ENCODE measurements around the gene FILIP1L. TPM values are rescaled to one million over a fixed set of nuclear protein-coding genes. Genes with fewer than 3 reads are reported as not detected.

FILIP1L gene
- total RNA-seq, 2 experiments from 2014 or later, result not detected

DNA sequence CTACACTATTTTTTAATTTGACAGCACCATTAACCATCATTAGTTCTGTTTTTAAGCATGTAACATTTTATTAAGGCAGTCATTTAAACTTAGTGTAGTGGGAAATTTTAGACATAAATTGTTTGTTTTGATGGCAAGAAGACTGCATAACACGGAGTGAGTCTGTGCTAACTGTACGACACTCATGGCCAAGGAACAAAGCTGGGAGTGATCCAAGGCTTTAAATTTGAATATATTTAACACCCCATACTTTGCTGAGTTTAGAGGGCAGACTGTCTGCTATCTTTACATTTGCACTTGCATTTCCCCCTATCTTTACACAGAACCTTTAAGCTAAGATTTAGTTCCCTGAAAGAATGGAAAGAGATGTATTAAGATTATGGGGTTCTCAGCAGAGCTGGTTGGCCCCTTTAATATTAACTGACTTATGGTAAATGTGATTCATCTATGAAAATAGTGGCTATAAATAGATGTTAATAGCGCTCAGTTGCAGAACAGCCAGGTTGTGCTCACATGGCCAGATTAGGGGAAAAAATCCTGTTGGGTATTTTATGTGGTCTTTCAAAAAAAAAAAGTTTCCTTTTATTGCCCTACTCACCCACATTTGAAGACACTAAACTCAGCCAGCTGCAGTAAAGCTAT is 175.9 kb downstream of the FILIP1L start:
- ChIA-PET CTCF (ENCODE audit: unreplicated experiment) (no interaction called here), POLR2A (interaction anchor here (0.7 to 2.1 kb wide), 3 partner anchors 9 to 30 kb away, joined by 3 to 7 read pairs (median 3); no protein-coding TSS in a partner anchor)
- Histone ChIP-seq H3K79me2 (ENCODE audit: insufficient read depth, low read depth, low read length) (no peaks in the 10 kb centered on the region), H3K36me3 (ENCODE audit: insufficient read depth, low read length) (no peaks in the 10 kb centered on the region), H3K9me2 (ENCODE audit: insufficient read depth, low read length) (no peaks in the 10 kb centered on the region), H3K4me3 (ENCODE audit: low read depth, low read length, poor library complexity, severe bottlenecking) (no peak overlapping the region), H3K9me3 (ENCODE audit: low read length) (no peaks in the 10 kb centered on the region), H3K4me2 (ENCODE audit: low read length) (no peak overlapping the region; the same call in 1 of the 2 replicates), H2AFZ (ENCODE audit: low read length) (no peak overlapping the region), H3K27ac (ENCODE audit: low read depth, low read length, poor library complexity, severe bottlenecking) (no peak overlapping the region), H3K4me1 (ENCODE audit: insufficient read depth, low read length, poor library complexity, severe bottlenecking) (no peaks in the 10 kb centered on the region), H4K20me1 (ENCODE audit: insufficient read depth, low read length) (no peaks in the 10 kb centered on the region)
- no peak for DNase-seq (ENCODE audit: low spot score)
- intact Hi-C loops (cut with micrococcal nuclease; ENCODE audit: unreplicated experiment), result no loop called here
- TF ChIP-seq, protein P1, sequence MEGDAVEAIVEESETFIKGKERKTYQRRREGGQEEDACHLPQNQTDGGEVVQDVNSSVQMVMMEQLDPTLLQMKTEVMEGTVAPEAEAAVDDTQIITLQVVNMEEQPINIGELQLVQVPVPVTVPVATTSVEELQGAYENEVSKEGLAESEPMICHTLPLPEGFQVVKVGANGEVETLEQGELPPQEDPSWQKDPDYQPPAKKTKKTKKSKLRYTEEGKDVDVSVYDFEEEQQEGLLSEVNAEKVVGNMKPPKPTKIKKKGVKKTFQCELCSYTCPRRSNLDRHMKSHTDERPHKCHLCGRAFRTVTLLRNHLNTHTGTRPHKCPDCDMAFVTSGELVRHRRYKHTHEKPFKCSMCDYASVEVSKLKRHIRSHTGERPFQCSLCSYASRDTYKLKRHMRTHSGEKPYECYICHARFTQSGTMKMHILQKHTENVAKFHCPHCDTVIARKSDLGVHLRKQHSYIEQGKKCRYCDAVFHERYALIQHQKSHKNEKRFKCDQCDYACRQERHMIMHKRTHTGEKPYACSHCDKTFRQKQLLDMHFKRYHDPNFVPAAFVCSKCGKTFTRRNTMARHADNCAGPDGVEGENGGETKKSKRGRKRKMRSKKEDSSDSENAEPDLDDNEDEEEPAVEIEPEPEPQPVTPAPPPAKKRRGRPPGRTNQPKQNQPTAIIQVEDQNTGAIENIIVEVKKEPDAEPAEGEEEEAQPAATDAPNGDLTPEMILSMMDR (conservative IDR thresholded peaks at IDR 0.05; ENCODE audit: low read length), result no peak
- no peak for TF ChIP-seq EZH2phosphoT487 (IDR thresholded peaks at IDR 0.05; ENCODE audit: borderline replicate concordance, low read depth, low read length)
- BruUV-seq (replicated peaks), result no TSS peak

DNA sequence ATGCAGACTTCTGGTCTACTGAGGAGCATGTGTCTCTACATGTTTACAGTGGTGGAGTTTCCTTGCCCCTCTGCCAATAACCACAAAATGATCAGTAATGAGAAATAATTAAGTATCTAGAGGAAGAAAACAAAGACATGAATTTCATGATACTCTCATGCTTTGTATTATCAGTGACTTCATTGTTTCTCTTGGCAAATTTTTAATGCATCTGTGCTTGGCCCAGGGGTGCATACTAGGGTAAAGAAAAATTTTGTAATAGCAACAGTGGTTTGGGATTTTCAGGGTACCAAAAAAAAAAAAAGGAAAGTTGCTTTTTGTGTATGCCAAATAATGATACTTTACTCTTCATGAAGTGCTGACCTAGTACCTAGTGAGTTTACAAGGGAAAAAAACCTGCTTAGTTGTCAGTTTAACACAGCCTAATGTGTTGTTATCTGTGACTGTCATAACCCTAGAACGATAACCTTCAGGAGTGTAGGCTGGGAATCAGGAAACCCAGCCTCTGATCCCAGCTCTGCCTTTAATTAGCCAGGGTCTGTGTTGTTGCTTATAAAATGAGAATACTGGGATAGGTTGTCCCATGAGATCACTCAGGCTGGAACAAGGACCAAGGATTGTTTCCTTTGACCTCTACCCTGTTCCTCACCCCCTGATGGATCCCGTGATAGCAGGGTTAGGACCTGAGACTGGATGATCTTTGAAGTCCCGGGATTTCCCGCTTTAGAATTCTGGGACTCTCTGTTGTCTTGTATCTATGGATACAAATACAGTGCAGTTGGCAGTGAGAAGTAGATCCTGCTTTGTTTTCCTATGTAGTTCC is 179.1 kb downstream of the FILIP1L start:
- Histone ChIP-seq H2AFZ (ENCODE audit: low read length) (no peak overlapping the region), H3K4me2 (ENCODE audit: low read length) (no peak overlapping the region), H4K20me1 (ENCODE audit: insufficient read depth, low read length) (no peaks in the 10 kb centered on the region), H3K4me3 (ENCODE audit: low read depth, low read length, poor library complexity, severe bottlenecking) (no peak overlapping the region), H3K79me2 (ENCODE audit: insufficient read depth, low read depth, low read length) (no peaks in the 10 kb centered on the region), H3K27ac (ENCODE audit: low read depth, low read length, poor library complexity, severe bottlenecking) (no peak overlapping the region), H3K9me3 (ENCODE audit: low read length) (no peaks in the 10 kb centered on the region), H3K36me3 (ENCODE audit: insufficient read depth, low read length) (no peaks in the 10 kb centered on the region), H3K9me2 (ENCODE audit: insufficient read depth, low read length) (no peaks in the 10 kb centered on the region), H3K4me1 (ENCODE audit: insufficient read depth, low read length, poor library complexity, severe bottlenecking) (no peaks in the 10 kb centered on the region)
- intact Hi-C loops (cut with micrococcal nuclease; ENCODE audit: unreplicated experiment), result no loop called here
- DNase-seq (ENCODE audit: low spot score), result no peak
- TF ChIP-seq, protein P1 (conservative IDR thresholded peaks at IDR 0.05; ENCODE audit: low read length), result no peak
- TF ChIP-seq EZH2phosphoT487 (IDR thresholded peaks at IDR 0.05; ENCODE audit: borderline replicate concordance, low read depth, low read length), result no peak
- CTCF ChIA-PET (ENCODE audit: unreplicated experiment), result no interaction called here
- no TSS peak for BruUV-seq (replicated peaks)
- POLR2A ChIA-PET, result no interaction called here
